ENCODE results near the gene EPHA1.

DNA sequence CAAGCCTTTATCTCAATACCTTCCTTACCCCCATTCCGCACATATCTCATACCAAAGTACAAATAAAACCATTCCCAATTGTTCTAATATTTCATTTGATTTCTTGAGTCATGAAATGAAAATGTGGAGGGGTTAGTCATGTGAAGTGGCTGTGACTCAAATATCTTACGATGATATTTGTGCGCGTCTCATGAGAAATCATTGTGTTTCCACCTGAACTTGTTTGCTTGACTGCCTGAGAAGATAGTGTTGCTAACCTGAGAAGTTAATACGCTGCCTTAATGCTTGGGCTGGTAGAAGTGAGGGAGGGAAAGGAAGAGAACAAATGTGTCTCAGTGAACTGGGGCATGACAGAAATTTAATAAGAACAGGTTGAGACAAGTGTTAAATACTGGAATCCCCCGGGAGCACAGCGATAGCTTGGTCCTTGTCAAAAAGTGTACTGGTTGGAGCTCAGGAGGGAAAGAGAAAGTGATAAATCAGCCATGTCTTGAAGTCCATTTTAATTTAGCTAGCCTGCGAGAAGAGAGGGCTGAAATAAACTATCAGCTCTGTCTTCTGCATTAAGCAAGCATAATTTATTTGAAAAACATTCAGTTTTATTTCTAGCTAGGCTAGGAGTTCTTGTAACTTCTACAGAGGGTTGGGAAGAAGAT, 7.2 kb upstream of the EPHA1 start:
- TF ChIP-seq, protein P1, sequence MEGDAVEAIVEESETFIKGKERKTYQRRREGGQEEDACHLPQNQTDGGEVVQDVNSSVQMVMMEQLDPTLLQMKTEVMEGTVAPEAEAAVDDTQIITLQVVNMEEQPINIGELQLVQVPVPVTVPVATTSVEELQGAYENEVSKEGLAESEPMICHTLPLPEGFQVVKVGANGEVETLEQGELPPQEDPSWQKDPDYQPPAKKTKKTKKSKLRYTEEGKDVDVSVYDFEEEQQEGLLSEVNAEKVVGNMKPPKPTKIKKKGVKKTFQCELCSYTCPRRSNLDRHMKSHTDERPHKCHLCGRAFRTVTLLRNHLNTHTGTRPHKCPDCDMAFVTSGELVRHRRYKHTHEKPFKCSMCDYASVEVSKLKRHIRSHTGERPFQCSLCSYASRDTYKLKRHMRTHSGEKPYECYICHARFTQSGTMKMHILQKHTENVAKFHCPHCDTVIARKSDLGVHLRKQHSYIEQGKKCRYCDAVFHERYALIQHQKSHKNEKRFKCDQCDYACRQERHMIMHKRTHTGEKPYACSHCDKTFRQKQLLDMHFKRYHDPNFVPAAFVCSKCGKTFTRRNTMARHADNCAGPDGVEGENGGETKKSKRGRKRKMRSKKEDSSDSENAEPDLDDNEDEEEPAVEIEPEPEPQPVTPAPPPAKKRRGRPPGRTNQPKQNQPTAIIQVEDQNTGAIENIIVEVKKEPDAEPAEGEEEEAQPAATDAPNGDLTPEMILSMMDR (IDR thresholded peaks at IDR 0.05; ENCODE audit: insufficient read depth, low read depth, low read length), result no peak
- no peak for TF ChIP-seq EZH2 (IDR thresholded peaks at IDR 0.05; ENCODE audit: insufficient read depth, low read length)

Measured in astrocyte (in vitro differentiated cells and primary cell).